Raji (cell line): ENCODE data around the gene G6PC3.
A peak's percentile ranks its signal among the peaks of the same experiment; 100 is the strongest.

Source experiments
- POLR2A ChIP-seq: IDR thresholded peaks from 2 replicates; pipeline ENCODE4 v1.6.1; 2011; ENCODE audit warnings: low read depth, low read length, control low read depth; ENCODE audit not compliant: insufficient read depth

The G6PC3 gene, protein sequence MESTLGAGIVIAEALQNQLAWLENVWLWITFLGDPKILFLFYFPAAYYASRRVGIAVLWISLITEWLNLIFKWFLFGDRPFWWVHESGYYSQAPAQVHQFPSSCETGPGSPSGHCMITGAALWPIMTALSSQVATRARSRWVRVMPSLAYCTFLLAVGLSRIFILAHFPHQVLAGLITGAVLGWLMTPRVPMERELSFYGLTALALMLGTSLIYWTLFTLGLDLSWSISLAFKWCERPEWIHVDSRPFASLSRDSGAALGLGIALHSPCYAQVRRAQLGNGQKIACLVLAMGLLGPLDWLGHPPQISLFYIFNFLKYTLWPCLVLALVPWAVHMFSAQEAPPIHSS

DNA sequence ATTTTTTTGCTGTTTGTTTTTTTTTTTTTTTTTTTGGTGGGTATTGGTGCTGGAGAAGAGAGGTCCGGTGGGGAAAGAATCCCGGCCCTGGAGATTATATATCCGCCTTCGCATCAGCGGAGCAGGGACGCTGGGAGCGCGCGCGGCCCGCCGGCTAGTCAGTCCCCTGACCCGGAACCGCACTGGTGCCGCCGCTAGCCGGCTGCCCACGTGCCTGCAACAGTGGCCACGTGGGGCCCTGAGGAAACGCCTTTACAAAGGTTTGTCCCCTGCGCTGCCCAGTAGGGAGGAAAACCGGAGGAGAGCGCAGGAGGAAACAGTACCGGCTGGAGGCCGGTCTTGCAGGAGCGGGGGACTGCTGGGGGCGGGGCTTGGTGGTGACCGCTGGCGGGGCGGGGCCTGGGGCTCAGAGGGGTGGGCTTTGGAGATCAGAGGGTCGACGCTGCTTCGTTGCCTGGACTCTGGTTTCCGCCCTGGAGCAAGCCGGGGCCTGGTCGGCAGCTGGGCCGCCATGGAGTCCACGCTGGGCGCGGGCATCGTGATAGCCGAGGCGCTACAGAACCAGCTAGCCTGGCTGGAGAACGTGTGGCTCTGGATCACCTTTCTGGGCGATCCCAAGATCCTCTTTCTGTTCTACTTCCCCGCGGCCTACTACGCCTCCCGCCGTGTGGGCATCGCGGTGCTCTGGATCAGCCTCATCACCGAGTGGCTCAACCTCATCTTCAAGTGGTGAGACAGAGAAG, at the start of gene G6PC3:
TSS of gene G6PC3 (plus strand) at position 281 of the 743 bp plus-strand sequence. CDS start at position 512, 231 bp downstream.
- peak; percentile 98 for TF ChIP-seq POLR2A

DNA sequence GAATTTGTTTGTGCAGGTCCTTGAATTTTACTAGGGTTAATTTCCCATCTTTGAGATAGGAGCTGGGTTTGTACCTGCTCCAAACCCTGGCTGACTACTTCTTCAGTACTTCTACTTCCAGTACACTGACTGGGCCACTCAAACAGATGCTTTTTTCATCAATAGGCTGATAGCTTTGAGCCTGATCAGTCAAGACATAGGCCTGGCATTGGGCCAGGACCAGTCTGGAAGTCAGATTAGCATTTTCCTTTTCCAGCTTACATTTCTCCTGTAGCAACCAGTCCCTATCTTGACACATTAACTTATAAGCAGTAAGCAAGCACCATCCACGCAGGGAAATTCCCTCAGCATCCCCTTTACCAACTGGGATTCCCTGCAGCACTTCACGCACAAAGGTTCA, 48.3 kb upstream of the G6PC3 start:
- TF ChIP-seq POLR2A, result no peak

DNA sequence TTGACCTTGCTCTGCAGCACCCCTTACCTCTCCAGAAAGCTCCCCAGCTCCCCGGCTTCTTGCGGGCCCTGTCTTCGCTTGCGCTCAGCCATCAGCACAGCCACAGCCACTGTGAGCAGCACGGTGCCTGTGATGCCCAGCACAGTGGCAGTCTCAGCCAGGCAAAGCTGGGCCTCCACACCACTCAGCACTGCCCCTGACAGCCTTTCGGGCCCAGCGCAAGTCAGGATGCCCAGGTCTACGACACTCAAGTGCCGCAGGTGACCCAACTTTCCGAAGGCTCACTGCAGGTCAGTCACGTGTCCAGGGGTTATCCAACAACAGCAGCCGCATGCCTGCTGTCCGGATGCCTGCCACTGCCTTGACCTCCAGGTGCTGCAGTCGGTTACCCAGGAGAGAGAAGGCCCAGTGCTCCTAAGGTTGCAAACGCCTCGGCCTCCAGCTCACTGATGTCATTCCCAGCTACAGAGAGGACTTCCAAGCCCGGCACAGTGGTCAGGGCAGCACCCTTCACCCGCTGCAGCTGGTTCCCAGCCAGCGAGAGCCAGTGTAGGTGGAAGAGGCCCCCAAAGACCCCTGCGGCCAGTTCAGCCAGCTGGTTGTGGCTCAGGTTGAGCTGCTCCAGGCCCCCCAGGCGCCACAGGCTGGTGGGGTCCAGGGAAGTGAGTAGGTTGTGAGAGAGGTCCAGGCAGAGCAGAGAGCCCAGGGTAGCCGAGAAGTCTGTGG, 46.8 kb upstream of the G6PC3 start:
- no peak for TF ChIP-seq POLR2A

DNA sequence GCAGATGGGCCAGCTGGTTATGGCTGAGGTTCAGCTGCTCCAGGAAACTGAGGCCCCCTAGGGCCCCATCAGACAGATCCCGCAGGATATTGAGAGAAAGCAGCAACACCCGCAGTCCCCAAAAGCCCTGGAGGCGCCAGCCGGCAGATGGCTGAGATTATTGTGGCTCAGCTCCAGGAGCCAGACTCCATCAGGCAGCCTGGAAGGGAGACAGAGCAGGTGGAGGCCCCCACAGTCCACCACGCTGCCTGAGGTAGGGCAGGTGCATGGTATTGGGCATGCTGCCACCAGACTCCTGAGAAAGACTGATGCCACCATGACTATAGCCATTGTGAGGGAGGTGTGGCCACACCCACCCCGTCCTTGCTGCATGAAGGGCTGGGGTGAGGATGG, 46.3 kb upstream of the G6PC3 start:
- TF ChIP-seq POLR2A, result no peak

DNA sequence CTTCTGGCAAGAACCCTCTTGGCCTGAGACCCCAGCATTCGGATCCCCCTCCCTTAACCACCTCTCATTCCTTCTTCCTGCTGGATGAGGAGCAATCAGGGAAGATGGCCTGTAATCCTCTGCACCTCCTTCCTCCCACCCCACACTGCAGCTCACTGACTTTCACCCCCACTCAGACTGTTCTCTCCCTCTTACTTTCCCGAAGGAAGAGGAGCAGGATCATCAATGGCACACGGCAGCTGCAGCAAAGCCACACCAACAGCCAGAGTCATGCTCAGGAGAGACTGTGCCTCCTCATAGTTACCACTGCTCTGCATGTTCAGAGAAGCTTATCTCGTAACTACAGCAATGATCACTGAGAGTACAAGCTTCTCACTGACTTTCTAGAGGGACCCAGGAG, 45.7 kb upstream of the G6PC3 start:
- no peak for TF ChIP-seq POLR2A

DNA sequence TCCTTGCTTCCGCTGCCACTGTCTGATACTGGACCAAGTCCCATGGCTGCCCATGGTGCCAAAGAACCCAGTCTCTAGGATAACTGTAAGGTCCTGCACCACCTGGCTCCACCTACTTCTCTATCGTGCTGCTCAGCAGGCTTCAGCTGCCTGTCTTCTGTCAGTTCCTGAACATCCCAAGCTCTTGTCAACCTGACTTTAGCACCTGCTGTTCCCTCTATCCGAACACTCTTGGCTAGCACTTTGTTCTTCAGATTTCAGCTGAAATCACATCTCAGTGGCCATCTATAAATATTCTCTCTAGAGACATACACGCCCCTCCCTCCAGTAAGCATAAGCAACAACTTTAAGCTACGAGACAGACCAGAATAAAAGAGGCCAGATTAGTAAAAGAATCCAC, 40.8 kb upstream of the G6PC3 start:
- TF ChIP-seq POLR2A, result no peak

DNA sequence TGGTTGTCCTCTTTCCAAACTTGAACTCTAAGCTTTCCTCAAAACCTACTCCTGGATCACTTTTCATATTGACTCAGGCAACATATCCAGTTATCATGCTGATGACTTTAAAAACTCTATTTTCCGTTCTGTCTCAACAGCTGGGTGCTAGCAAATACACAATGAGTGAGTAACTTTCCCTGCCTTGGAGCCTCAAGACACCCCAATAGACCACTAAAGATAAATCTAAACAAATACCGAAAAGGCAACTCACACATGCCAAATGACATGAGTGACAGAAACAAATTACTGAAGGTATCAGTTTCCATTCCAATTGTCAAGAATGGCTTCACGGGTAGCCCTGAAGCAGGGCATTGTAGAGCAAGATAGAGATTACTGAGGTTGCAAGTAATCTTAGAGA, 40.1 kb upstream of the G6PC3 start:
- no peak for TF ChIP-seq POLR2A

DNA sequence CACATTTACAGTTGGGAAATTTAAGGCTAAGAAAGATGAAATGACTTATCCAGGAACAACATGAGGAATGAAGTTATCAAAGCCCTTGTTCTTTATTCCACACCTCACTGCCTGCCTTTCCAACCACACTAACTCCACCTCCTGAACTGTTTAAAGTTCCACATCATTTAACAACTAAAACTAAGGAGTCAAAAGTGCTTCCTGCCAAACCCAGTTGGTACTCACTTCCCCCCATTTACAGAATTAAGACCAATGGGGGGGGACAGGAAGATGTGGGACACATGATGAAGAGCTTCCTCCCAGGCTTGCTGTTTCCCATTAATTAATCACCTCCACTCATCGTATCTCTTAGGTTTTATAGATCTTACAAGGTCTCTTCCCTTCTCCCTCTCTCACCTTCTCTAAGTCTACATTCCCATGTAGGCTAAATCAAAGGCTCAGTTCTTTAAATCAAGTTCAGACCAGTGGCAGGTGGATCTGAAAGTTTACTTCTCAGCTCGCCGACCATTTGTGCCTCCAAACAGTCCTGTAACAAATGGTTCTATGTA, 36.6 kb upstream of the G6PC3 start:
- no peak for TF ChIP-seq POLR2A

DNA sequence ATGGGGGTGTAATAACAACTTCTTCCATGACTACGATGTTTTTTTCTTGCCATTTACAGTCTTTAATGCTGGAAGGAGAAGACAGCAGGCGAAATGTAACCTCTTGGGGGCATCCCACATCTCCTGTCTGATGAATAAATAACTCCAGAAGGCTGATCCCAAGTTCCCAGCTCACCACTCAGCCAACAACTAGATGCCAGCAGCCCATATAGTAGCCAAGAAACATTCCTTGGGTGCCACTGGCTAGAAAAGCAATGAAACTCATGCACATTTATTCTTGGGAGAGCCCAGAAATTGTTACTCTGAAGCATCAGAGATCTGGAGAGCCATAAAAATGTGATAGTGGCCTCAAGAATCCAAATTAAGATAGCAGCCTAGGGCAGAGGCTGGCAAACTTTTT, 33.1 kb upstream of the G6PC3 start:
- TF ChIP-seq POLR2A, result no peak

DNA sequence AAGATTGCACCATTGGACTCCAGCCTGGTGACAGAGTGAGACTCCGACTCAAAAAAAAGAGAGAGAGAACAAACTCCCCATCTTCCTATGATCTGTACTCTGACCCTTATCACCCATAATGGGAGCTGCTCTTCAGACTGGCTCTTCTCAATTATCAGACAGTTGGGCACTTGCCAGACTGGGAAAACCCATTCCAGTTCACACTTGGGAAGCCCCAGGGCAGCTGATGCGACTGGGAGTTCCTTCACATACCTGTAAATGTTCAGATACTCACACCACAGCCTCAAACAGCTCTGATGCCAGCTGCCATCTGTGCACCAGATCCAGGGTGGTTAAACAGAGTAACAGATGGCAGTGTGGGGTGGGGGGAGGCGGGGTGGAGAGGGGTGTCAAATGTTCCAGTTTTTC, 31.9 kb upstream of the G6PC3 start:
- TF ChIP-seq POLR2A, result no peak

DNA sequence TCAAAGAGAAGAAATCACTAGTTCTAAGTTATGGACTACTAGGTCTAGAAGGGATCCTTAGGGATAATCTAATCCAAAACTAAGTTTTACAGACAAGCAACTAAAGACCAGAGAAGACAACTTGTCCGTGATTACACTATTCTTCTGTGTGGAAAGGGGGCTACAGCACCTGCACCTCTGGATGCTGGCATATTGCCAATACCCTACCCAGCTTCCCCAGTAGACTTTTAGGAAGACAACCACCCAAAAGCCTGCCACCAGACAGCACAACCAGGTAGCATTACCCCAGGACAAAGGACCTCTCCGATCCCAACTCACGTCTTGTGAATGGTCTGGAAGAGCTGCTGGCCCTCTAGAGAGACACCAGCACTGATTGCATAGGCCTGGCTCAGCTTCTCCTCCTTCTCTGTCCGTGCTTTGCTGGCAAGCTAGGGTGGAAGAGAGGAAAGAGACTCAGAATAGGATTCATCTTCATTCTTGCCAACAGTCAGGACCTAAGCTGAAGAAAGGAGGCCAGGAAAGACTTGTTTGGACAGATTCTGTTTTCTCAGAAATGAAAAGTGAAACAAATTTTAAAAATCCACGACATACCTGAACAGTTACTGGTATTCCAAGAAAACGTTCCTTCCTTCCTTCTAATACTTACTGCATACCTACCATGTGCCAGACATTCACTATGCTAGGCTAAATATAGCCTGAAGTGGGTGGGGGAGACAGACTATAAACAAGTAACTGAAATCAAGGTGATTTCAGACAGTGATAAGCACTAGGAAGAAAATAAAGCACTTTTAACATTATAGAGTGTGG, 30.5 kb upstream of the G6PC3 start:
- no peak for TF ChIP-seq POLR2A

DNA sequence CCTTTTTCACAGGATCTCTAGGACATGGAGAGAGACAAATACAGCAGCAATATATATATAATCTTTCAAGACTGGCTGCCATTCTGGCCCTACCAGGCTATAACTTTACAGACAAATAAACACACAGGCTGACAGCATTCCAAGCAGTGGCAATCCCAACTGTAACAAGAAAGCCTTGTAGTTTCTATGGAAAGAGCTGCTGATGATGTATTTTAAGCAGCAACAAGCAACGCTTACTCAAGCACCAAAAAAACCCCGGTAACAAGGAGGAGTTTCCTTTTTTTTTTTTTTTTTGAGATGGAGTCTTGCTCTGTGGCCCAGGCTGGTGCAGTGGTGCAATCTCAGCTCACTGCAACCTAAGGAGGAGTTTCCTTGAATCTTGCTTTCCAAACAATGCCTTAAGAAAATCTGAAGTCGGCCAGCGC, 27.3 kb upstream of the G6PC3 start:
- no peak for TF ChIP-seq POLR2A

DNA sequence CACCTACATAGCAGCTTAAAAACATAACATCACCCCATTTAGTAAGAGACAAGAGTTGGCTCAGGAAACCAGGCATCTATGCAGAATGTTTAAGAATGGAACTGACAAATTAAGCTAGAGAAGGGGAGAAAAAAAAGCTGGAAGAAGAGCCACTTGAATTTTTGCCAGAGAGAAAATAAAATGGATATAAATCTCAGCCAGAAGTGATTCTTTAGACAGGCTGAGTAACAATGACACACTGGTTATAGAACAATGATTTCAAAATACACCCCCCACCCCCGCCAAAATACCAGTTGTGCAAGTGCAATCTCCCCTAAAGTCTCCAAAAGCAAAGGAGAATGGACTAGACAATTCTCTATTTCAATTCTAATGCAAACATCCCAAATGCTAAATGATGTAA, 26.5 kb upstream of the G6PC3 start:
- no peak for TF ChIP-seq POLR2A

DNA sequence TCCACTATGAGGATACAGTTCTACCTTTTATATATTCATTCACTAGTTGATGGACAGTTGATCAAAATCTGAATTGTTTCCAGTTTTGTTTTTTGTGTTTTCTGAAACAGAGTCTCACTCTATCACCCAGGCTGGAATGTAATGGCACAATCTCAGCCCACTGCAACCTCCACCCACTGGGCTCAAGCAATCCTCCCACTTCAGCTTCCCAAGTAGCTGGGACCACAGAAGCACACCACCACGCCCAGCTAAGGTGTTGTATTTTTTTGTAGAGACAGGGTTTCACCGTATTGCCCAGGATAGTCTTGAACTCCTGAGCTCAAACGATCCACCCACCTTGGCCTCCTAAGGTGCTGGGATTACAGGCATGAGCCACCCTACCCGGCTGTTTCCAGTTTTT, 25.0 kb upstream of the G6PC3 start:
- TF ChIP-seq POLR2A, result no peak
